ENCODE data around the gene NAALAD2.
A peak's percentile ranks its signal among the peaks of the same experiment; 100 is the strongest.
"Not testable (repeated sequence)": the region's sequence is repeated elsewhere in the genome, so short reads cannot be mapped to it uniquely, and the experiment has no call there.

The NAALAD2 gene

GRCh38 chr11:90192869-90193582, 58.6 kb downstream of the NAALAD2 start:
- no peak for DNase-seq (ENCODE audit: low spot score)
- in situ Hi-C loops (cut with MboI; ENCODE audit: low pct_unique_long_range_greater_than_20kb, low sequenced_read_pairs, unreplicated experiment) = no loop called here
- TF ChIP-seq CTCF (IDR thresholded peaks at IDR 0.05; ENCODE audit: extremely low read depth, insufficient read depth, missing control alignments) = no peak

GRCh38 chr11:90197377-90197776, 62.9 kb downstream of the NAALAD2 start:
- no peak for TF ChIP-seq CTCF (IDR thresholded peaks at IDR 0.05; ENCODE audit: extremely low read depth, insufficient read depth, missing control alignments)
- in situ Hi-C loops (cut with MboI; ENCODE audit: low pct_unique_long_range_greater_than_20kb, low sequenced_read_pairs, unreplicated experiment) = no loop called here
- DNase-seq (ENCODE audit: low spot score) = no peak

GRCh38 chr11:90202342-90202741, 67.9 kb downstream of the NAALAD2 start:
- TF ChIP-seq CTCF (IDR thresholded peaks at IDR 0.05; ENCODE audit: extremely low read depth, insufficient read depth, missing control alignments) = no peak
- in situ Hi-C loops (cut with MboI; ENCODE audit: low pct_unique_long_range_greater_than_20kb, low sequenced_read_pairs, unreplicated experiment) = no loop called here
- no peak for DNase-seq (ENCODE audit: low spot score)

GRCh38 chr11:90204407-90204806, 69.9 kb downstream of the NAALAD2 start:
- TF ChIP-seq CTCF (IDR thresholded peaks at IDR 0.05; ENCODE audit: extremely low read depth, insufficient read depth, missing control alignments) = no peak
- DNase-seq (ENCODE audit: low spot score) = no peak
- in situ Hi-C loops (cut with MboI; ENCODE audit: low pct_unique_long_range_greater_than_20kb, low sequenced_read_pairs, unreplicated experiment) = no loop called here

- peak; percentile 75 for TF ChIP-seq CTCF (IDR thresholded peaks at IDR 0.05; ENCODE audit: extremely low read depth, insufficient read depth, missing control alignments)
- DNase-seq (ENCODE audit: low spot score) = peak; percentile 20
- in situ Hi-C loops (cut with MboI; ENCODE audit: low pct_unique_long_range_greater_than_20kb, low sequenced_read_pairs, unreplicated experiment) = no loop called here
Observed at GRCh38 chr11:90204832-90205646, 70.6 kb downstream of the NAALAD2 start.

GRCh38 chr11:90207992-90208391, 73.5 kb downstream of the NAALAD2 start:
- DNase-seq (ENCODE audit: low spot score); in situ Hi-C loops (cut with MboI; ENCODE audit: low pct_unique_long_range_greater_than_20kb, low sequenced_read_pairs, unreplicated experiment): not testable (repeated sequence)

- no peak for DNase-seq (ENCODE audit: low spot score)
- no peak for TF ChIP-seq CTCF (IDR thresholded peaks at IDR 0.05; ENCODE audit: extremely low read depth, insufficient read depth, missing control alignments)
- in situ Hi-C loops (cut with MboI; ENCODE audit: low pct_unique_long_range_greater_than_20kb, low sequenced_read_pairs, unreplicated experiment) = no loop called here
Observed at GRCh38 chr11:90208857-90209256, 74.4 kb downstream of the NAALAD2 start.

All from GM13977 (cell line).